Esophagus muscularis mucosa (tissue), 4 donors: ENCODE results near the gene CCDC82.

Experiments
- CTCF ChIP-seq, 3 experiments: fragments of 200-600 bp in 2 of 3; fragments of 450-650 bp in 1 of 3; sonication (generic) in 2 of 3; IDR thresholded peaks; one replicate each; pipeline ENCODE4 v1.5.1; 2017 to 2019; ENCODE audit warnings: antibody characterized with exemption in 3 of 3, mild to moderate bottlenecking in 2 of 3, moderate library complexity in 1 of 3
- EP300 ChIP-seq: sonication (generic); formaldehyde crosslinking; IDR thresholded peaks from one replicate; pipeline ENCODE4 v1.6.1; 2017; ENCODE audit warnings: antibody characterized with exemption
- POLR2A ChIP-seq: fragments of 450-650 bp; IDR thresholded peaks from one replicate; pipeline ENCODE4 v1.6.1; 2017; ENCODE audit warnings: antibody characterized with exemption, moderate library complexity, mild to moderate bottlenecking, low read depth
- POLR2AphosphoS5 ChIP-seq, 2 donors: sonication (generic); formaldehyde crosslinking; IDR thresholded peaks; one replicate each; pipeline ENCODE4 v1.6.1; 2017; ENCODE audit warnings: antibody characterized with exemption in 2 of 2

- TF ChIP-seq CTCF (IDR thresholded peaks at IDR 0.05) (no peak), EP300 (no peak), POLR2A (no peak), POLR2AphosphoS5 (IDR thresholded peaks at IDR 0.05) (no peak)
These were observed 23.7 kb downstream of the CCDC82 start for GRCh38 chr11:96366024-96366423.
